VCaP (cell line): Measurements from ENCODE around the gene SLC45A2.

Source experiments
- H3K27ac ChIP-seq: fragments of 450-650 bp; 2 replicates; pipeline ENCODE4 v1.5.1; 2017
- TF ChIP-seq, protein P1 (sequence below): fragments of 450-650 bp; conservative IDR thresholded peaks from 2 replicates; pipeline ENCODE4 v1.5.1; 2017; ENCODE audit warnings: mild to moderate bottlenecking, moderate library complexity

The SLC45A2 gene

DNA sequence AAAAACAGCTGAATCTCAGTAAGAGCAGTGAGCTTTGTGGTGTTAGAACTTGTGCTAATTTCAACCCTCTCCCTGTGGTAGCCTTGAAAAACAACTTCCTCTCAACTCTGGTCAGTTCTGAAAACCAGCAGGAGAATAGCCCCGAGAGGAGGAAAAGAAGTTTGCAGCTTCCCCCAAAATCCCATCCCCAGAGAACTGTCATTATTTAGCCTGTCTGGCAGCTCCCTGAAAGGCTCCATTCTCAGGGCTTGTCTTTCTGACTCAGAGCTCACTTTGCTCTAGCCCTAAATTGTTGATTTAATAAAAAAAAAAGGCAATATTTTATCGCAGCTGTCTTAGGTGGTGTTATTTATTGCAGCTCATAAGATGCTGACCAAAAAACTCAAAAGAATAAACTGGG lies 11.4 kb upstream of the SLC45A2 start:
- no peak overlapping the region for H3K27ac ChIP-seq

DNA sequence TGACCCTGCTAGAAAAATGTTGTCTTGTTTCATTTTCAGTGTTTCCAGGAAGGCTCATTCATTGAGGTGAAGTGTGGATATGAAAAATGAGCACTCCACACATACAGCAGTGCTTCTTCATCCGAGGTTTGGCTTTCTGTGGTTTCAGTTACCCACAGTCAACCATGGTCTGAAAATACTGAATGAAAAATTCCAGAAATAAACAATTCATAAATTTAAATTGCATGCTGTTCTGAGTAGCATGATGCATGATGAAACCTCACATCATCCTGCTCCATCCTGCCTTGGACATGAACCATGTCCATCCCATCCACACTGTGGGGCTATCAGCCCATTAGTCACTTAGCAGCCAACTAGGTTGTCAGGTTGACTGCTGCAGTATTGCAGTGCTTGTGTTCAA lies 10.4 kb upstream of the SLC45A2 start:
- no peak overlapping the region for H3K27ac ChIP-seq
- TF ChIP-seq, protein P1, sequence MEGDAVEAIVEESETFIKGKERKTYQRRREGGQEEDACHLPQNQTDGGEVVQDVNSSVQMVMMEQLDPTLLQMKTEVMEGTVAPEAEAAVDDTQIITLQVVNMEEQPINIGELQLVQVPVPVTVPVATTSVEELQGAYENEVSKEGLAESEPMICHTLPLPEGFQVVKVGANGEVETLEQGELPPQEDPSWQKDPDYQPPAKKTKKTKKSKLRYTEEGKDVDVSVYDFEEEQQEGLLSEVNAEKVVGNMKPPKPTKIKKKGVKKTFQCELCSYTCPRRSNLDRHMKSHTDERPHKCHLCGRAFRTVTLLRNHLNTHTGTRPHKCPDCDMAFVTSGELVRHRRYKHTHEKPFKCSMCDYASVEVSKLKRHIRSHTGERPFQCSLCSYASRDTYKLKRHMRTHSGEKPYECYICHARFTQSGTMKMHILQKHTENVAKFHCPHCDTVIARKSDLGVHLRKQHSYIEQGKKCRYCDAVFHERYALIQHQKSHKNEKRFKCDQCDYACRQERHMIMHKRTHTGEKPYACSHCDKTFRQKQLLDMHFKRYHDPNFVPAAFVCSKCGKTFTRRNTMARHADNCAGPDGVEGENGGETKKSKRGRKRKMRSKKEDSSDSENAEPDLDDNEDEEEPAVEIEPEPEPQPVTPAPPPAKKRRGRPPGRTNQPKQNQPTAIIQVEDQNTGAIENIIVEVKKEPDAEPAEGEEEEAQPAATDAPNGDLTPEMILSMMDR = no peak

More for the DNA sequence above, 11.4 kb upstream of the SLC45A2 start:
- TF ChIP-seq, protein P1 = no peak

DNA sequence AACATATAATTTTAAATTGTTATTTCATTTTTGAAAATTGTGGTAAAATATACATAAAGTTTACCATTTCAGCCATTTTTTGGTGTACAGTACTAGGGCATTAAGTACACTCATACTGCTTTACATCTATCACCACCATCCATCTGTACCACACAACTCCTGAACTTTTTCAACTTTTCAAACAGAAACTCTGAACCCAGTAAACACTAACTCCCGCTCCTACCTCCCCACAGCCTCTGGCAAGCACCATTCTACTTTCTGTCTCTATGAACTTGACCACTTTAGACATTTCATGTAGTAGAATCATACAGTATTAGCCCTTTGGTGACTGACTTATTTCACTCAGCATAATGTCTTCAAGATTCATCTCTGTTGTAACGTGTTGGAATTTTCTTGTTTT lies 8.4 kb upstream of the SLC45A2 start:
- peak overlapping the region; percentile 88 for H3K27ac ChIP-seq
- TF ChIP-seq, protein P1 = no peak

DNA sequence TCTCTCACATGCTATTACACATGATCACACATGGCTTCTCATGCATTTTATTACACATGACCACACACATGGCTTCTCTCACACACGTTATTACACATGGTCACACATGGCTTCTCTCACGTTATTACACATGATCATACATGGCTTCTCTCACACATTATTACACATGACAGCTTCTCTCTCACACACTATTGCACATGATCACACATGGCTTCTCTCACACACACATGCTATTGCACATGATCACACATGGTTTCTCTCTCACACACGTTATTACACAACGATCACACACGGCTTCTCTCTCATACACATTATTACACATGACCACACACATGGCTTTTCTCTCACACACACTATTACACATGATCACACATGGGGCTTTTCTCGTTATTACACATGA lies 954 bp upstream of the SLC45A2 start:
- TF ChIP-seq, protein P1 = no peak
- H3K27ac ChIP-seq = no peak overlapping the region

DNA sequence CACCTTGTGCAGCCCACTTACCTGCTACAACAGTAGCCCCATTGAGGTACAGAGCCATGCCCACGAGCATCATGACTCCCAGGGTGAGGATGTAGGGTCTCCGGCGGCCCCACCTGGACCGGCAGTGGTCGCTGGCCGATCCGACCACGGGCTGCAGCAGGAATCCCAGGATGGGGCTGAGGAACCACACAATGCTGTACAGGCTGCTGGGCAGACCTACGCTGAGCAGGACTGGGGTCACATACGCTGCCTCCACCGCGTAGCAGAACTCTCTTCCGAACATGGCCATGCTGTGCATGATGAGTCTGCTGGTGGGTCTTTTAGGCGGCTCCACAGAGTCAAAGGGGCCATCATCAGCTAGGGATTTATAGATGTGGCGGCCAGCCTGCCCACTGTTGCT lies 315 bp downstream of the SLC45A2 start:
- TF ChIP-seq, protein P1 = no peak
- H3K27ac ChIP-seq = peak overlapping the region; percentile 40

DNA sequence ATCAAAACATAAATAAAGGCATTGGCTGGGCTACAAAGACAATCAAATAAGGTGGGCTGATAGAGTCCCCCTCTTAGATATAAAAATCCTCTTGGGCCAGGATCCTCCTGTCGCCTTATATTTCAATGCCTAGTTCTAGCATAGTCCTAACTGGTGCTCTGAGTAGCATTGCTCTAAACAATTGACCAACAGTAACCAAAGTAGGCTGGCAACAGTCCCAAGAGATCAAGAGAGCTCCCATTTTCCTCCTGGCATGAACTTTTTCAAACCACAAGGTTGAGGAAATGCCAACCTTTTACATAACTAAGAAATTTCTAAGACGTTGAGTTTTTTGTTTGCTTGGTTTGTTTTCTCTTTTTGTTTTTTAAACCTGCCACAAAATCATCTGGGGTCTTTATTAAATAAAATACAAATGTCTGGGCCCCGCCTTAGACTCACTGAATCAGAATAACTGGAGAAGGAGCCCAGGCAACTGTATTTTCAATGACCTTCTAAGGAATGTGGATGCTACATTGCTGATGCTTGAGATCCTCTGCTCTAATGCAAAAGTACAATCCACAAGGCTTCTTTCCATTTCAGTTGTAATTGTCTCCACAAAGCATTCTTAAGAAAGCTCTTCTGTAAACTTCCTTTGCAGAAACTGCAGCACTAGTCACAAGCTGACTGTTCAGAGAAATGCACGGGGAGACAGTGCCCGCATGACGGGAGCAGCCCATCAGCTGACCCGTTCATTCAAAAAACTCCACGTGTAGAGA lies 2.9 kb downstream of the SLC45A2 start:
- no peak overlapping the region for H3K27ac ChIP-seq
- TF ChIP-seq, protein P1 = no peak

DNA sequence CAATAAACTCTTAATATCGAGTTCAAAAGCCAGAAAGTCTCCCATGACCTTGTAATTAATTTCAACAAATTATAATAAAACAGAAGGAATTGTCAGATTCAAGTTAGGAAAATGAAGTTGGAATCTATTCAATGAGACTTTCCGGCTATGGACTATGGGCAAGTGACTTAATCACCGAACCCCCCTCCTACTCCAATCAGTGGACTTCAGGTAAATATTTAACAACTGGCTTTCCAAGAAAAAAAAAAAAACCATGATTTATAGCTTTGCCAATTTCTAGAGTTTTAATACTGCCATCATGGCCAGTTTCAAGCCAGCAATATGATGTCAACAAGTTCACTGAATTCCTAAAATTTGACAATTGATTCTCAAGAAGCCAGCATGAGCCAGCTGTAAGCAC lies 4.5 kb downstream of the SLC45A2 start:
- TF ChIP-seq, protein P1 = no peak
- no peak overlapping the region for H3K27ac ChIP-seq
